ENCODE results near the gene A1BG.

GRCh38 chr19:58385891-58386575, 32.7 kb upstream of the A1BG start:
- TF ChIP-seq CTCF (conservative IDR thresholded peaks at IDR 0.05; ENCODE audit: low read length) (no peak), EZH2phosphoT487 (IDR thresholded peaks at IDR 0.05; ENCODE audit: borderline replicate concordance) (no peak)

Data from Loucy (cell line).